HEK293 (cell line): ENCODE results near the gene COL6A1.

Experiments used
- CTCF ChIA-PET: fragments of 350-600 bp; formaldehyde crosslinking; extraction: SDS; loops from one replicate; lab custom pipeline; 2021; ENCODE audit warnings: antibody characterized with exemption; lab: Yijun Ruan, JAX
- POLR2A ChIA-PET: fragments of 300-600 bp; formaldehyde crosslinking; extraction: SDS; loops from one replicate; lab custom pipeline; 2020; ENCODE audit warnings: antibody characterized with exemption, inconsistent platforms; lab: Yijun Ruan, JAX
- H3K27ac ChIP-seq: fragments of 200-500 bp; sonication (Bioruptor generic); 2 replicates; pipeline ENCODE4 v1.5.1; 2014; ENCODE audit warnings: low read depth, low read length, control low read depth, inconsistent platforms; ENCODE audit errors: extremely low read depth
- H3K36me3 ChIP-seq, 2 experiments: fragments of 200-500 bp in 1 of 2; sonication (Bioruptor generic) in 1 of 2; 1 replicate in 1 of 2; 2 replicates in 1 of 2; pipeline ENCODE4 v1.5.1; 2014 to 2017; ENCODE audit warnings: inconsistent platforms in 2 of 2, low read length in 2 of 2; ENCODE audit not compliant: control insufficient read depth in 2 of 2, insufficient read depth in 1 of 2
- H3K4me1 ChIP-seq: fragments of 200-500 bp; sonication (Bioruptor generic); 2 replicates; pipeline ENCODE4 v1.5.1; 2014; ENCODE audit warnings: mild to moderate bottlenecking, low read length, inconsistent platforms; ENCODE audit not compliant: control insufficient read depth, insufficient read depth
- H3K4me3 ChIP-seq: 2 replicates; pipeline ENCODE4 v1.5.1; 2011; ENCODE audit warnings: low read depth, mild to moderate bottlenecking, control low read depth, low read length, moderate library complexity
- H3K9me3 ChIP-seq: fragments of 200-500 bp; sonication (Bioruptor generic); 2 replicates; pipeline ENCODE4 v1.5.1; 2014; ENCODE audit warnings: low read depth, low read length, inconsistent platforms; ENCODE audit not compliant: control insufficient read depth, insufficient read depth
- BCL6B ChIP-seq: fragments of 450-650 bp; formaldehyde crosslinking; IDR thresholded peaks from 2 replicates; pipeline ENCODE4 v1.5.1; 2017; ENCODE audit warnings: missing biosample characterization, missing genetic modification characterization
- EGR2 ChIP-seq: fragments of 450-650 bp; formaldehyde crosslinking; IDR thresholded peaks from 2 replicates; pipeline ENCODE4 v1.5.1; 2016; ENCODE audit warnings: low read depth, missing biosample characterization, missing genetic modification characterization
- GLIS2 ChIP-seq: fragments of 450-650 bp; formaldehyde crosslinking; IDR thresholded peaks from 2 replicates; pipeline ENCODE4 v1.5.1; 2016; ENCODE audit warnings: missing biosample characterization, missing genetic modification characterization
- KLF1 ChIP-seq: fragments of 450-650 bp; formaldehyde crosslinking; IDR thresholded peaks from 2 replicates; pipeline ENCODE4 v1.5.1; 2016; ENCODE audit warnings: missing biosample characterization, missing genetic modification characterization
- OVOL3 ChIP-seq: fragments of 450-650 bp; formaldehyde crosslinking; IDR thresholded peaks from 2 replicates; pipeline ENCODE4 v1.5.1; 2016; ENCODE audit warnings: missing biosample characterization, missing genetic modification characterization
- SALL2 ChIP-seq: fragments of 450-650 bp; formaldehyde crosslinking; IDR thresholded peaks from 2 replicates; pipeline ENCODE4 v1.5.0; 2017; ENCODE audit warnings: missing biosample characterization, mild to moderate bottlenecking, missing genetic modification characterization, borderline replicate concordance
- SETDB1 ChIP-seq: IDR thresholded peaks from one replicate; pipeline ENCODE4 v1.6.1; 2017; ENCODE audit warnings: mild to moderate bottlenecking, low read length, moderate library complexity, mixed read lengths; ENCODE audit not compliant: insufficient read length
- ZBTB10 ChIP-seq: fragments of 450-650 bp; formaldehyde crosslinking; IDR thresholded peaks from 2 replicates; pipeline ENCODE4 v1.5.1; 2016; ENCODE audit warnings: missing biosample characterization, missing genetic modification characterization
- ZBTB7A ChIP-seq: fragments of 450-650 bp; formaldehyde crosslinking; IDR thresholded peaks from 2 replicates; pipeline ENCODE4 v1.5.1; 2016; ENCODE audit warnings: low read depth, missing biosample characterization, missing genetic modification characterization
- ZEB2 ChIP-seq: fragments of 450-650 bp; formaldehyde crosslinking; IDR thresholded peaks from 2 replicates; pipeline ENCODE4 v1.5.1; 2016; ENCODE audit warnings: missing biosample characterization, missing genetic modification characterization
- ZNF148 ChIP-seq: fragments of 450-650 bp; formaldehyde crosslinking; IDR thresholded peaks from 2 replicates; pipeline ENCODE4 v1.5.0; 2017; ENCODE audit warnings: missing biosample characterization, missing genetic modification characterization, borderline replicate concordance
- ZNF175 ChIP-seq: fragments of 450-650 bp; formaldehyde crosslinking; IDR thresholded peaks from 2 replicates; pipeline ENCODE4 v1.5.1; 2016; ENCODE audit warnings: missing biosample characterization, missing genetic modification characterization
- ZNF266 ChIP-seq: fragments of 450-650 bp; formaldehyde crosslinking; IDR thresholded peaks from 2 replicates; pipeline ENCODE4 v1.5.1; 2016; ENCODE audit warnings: missing biosample characterization, missing genetic modification characterization, low read depth
- ZNF324 ChIP-seq: fragments of 450-650 bp; formaldehyde crosslinking; IDR thresholded peaks from 2 replicates; pipeline ENCODE4 v1.5.1; 2016; ENCODE audit warnings: missing biosample characterization, missing genetic modification characterization
- ZNF354C ChIP-seq: fragments of 450-650 bp; formaldehyde crosslinking; IDR thresholded peaks from 2 replicates; pipeline ENCODE4 v1.5.1; 2016; ENCODE audit warnings: missing biosample characterization, missing genetic modification characterization, low read depth, borderline replicate concordance
- ZNF366 ChIP-seq: fragments of 450-650 bp; formaldehyde crosslinking; conservative IDR thresholded peaks from 2 replicates; pipeline ENCODE4 v1.5.1; 2016; ENCODE audit warnings: missing biosample characterization, missing genetic modification characterization
- ZNF510 ChIP-seq: fragments of 450-650 bp; formaldehyde crosslinking; IDR thresholded peaks from 2 replicates; pipeline ENCODE4 v1.5.1; 2018; ENCODE audit warnings: mild to moderate bottlenecking, missing genetic modification characterization, missing biosample characterization; ENCODE audit not compliant: insufficient replicate concordance
- ZNF544 ChIP-seq: fragments of 450-650 bp; formaldehyde crosslinking; IDR thresholded peaks from 2 replicates; pipeline ENCODE4 v1.5.0; 2017; ENCODE audit warnings: missing biosample characterization, missing genetic modification characterization
- ZNF548 ChIP-seq: fragments of 450-650 bp; formaldehyde crosslinking; IDR thresholded peaks from 2 replicates; pipeline ENCODE4 v1.5.1; 2016; ENCODE audit warnings: missing biosample characterization, missing genetic modification characterization
- ZNF549 ChIP-seq: fragments of 450-650 bp; IDR thresholded peaks from 2 replicates; pipeline ENCODE4 v1.5.1; 2018; ENCODE audit warnings: missing biosample characterization, missing genetic modification characterization, mild to moderate bottlenecking, inconsistent platforms, moderate library complexity
- ZNF555 ChIP-seq: fragments of 450-650 bp; formaldehyde crosslinking; conservative IDR thresholded peaks from 2 replicates; pipeline ENCODE4 v1.5.1; 2017; ENCODE audit warnings: missing biosample characterization, mild to moderate bottlenecking, missing genetic modification characterization, inconsistent platforms
- ZNF660 ChIP-seq: fragments of 450-650 bp; IDR thresholded peaks from 2 replicates; pipeline ENCODE4 v1.5.1; 2018; ENCODE audit warnings: missing biosample characterization, mild to moderate bottlenecking, missing genetic modification characterization

Gene COL6A1

GRCh38 chr21:45941338-45941710 is 40.2 kb upstream of the COL6A1 start:
- Histone ChIP-seq H3K4me3 (no peak overlapping the region), H3K36me3 (no peaks in the 10 kb centered on the region), H3K4me1 (no peaks in the 10 kb centered on the region), H3K27ac (no peak overlapping the region), H3K9me3 (no peaks in the 10 kb centered on the region)
- TF ChIP-seq GLIS2 (0 out of 2 replicates have a peak, but pooled peaks have one; percentile 16), OVOL3 (no peak)
- POLR2A ChIA-PET = no interaction called here
- CTCF ChIA-PET = no interaction called here

DNA sequence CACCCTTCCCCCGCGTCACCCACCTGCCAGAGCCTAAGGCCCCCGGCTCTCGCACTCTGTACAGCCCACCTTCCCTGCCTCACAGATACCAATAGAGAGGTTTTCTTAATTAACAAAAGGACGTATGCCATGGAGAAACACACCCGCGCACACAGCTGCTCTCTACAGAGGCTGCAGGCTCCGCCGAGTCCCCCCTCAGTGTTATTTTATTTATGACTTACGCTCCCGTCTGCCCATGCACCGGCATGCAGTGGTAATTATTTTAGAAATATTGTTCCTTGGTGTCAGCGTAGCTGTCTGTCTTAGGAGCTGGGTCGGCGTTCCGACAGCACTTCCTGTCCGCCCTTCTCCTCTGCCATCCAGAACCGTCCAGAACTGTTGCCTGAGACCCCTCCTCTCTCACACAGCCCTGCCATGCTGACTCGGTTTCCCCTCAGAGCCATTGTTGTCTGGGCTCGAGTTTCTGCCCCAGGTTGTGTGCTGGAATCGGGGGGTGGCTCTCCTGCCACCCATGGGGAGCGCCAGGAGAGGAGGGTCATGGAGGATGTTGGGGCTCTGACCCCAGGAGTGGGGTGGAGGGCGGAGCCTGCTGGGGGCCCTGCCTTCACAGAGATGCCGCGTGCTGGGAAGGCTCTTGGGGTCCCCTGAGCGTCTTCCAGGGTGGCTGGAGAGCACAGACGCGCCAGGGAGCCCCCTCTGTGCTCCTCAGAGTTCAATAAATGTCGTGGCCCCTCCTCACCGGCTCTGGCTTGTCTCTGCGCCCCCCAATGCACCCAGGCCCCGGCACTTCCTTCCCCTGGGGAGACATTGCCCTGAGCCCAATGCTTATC is 39.6 kb upstream of the COL6A1 start:
- H3K36me3 ChIP-seq = no peaks in the 10 kb centered on the region
- H3K9me3 ChIP-seq = no peaks in the 10 kb centered on the region
- TF ChIP-seq EGR2 = peak; percentile 49; the same call in 1 of the 2 replicates
- TF ChIP-seq ZNF549 (tag by site-specific recombination) = no peak
- CTCF ChIA-PET = no interaction called here
- no peak overlapping the region for H3K27ac ChIP-seq
- H3K4me1 ChIP-seq = no peaks in the 10 kb centered on the region
- POLR2A ChIA-PET = no interaction called here
- H3K4me3 ChIP-seq = no peak overlapping the region

GRCh38 chr21:45942755-45943629 is 38.6 kb upstream of the COL6A1 start:
- H3K36me3 ChIP-seq = no peaks in the 10 kb centered on the region
- H3K9me3 ChIP-seq = no peaks in the 10 kb centered on the region

DNA sequence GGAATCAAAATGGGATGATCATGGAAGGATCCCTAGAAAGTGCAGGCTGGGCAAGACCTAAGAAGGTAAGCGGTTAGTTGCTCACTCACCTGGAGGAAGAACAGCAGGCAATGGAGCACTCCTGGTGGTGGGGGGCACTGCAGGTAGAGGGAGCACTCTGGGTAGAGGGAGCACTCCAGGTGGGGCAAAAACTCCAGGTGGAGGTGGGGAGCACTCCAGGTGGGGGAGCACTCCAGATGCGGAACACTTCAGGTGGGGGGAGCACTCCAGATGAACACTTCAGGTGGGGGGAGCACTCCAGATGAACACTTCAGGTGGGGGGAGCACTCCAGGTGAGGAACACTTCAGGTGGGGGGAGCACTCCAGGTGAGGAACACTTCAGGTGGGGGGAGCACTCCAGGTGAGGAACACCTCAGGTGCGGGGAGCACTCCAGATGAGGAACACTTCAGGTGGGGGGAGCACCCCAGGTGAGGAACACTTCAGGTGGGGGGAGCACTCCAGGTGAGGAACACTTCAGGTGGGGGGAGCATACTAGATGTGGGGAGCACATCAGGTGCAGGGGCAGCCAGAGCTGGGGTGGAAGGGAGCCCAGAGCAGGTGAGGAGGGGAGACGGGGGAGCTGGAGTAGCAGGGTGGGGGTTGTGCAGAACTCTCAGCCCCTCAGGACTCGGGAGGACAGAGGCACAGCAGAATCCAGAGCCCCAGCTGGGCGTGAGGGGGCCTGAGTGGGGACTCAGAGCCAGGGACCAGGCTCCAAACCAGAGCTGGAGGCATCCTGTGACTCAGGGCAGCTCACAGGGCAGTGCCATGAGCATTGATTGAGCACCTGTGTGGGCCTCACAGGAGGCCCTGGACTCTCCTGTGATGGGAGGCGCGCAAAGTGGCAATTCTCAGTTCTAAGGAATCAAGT is 37.7 kb upstream of the COL6A1 start:
- no peak overlapping the region for H3K27ac ChIP-seq
- ChIA-PET CTCF (interaction anchor here (0.7 to 1.0 kb wide), 2 partner anchors 26 to 632 kb away, joined by 3 read pairs; no protein-coding TSS in a partner anchor), POLR2A (no interaction called here)
- 0 out of 2 replicates have a peak, but pooled peaks have one; percentile 23 for TF ChIP-seq BCL6B
- no peak for TF ChIP-seq ZNF366 (tag by site-specific recombination)
- no peak for TF ChIP-seq ZNF660 (tag by site-specific recombination)
- no peak for TF ChIP-seq ZNF510
- TF ChIP-seq KLF1 (tag by site-specific recombination) = no peak
- no peak for TF ChIP-seq ZNF354C (tag by site-specific recombination)
- no peak for TF ChIP-seq ZNF324 (tag by site-specific recombination)
- peak; percentile 81; the same call in 1 of the 2 replicates for TF ChIP-seq ZEB2 (tag by site-specific recombination)
- no peak for TF ChIP-seq ZNF544 (tag by site-specific recombination)
- no peak for TF ChIP-seq ZNF148
- TF ChIP-seq ZBTB10 (tag by site-specific recombination) = no peak

More at GRCh38 chr21:45942755-45943629, 38.6 kb upstream of the COL6A1 start:
- H3K4me3 ChIP-seq = no peak overlapping the region
- POLR2A ChIA-PET = no interaction called here
- TF ChIP-seq ZNF266 (tag by site-specific recombination) = no peak
- no peak for TF ChIP-seq ZBTB7A (tag by site-specific recombination)
- TF ChIP-seq ZNF548 (tag by site-specific recombination) = no peak
- TF ChIP-seq SALL2 = no peak
- no peak for TF ChIP-seq ZNF555 (tag by site-specific recombination)
- no peak for TF ChIP-seq SETDB1
- TF ChIP-seq ZNF175 (tag by site-specific recombination) = no peak
- H3K4me1 ChIP-seq = no peaks in the 10 kb centered on the region
- CTCF ChIA-PET = no interaction called here
- no peak overlapping the region for H3K27ac ChIP-seq

More for the DNA sequence above, 37.7 kb upstream of the COL6A1 start:
- Histone ChIP-seq H3K4me3 (no peak overlapping the region), H3K4me1 (peaks cover 3% of the 10 kb centered on the region), H3K36me3 (no peaks in the 10 kb centered on the region), H3K9me3 (no peaks in the 10 kb centered on the region)
